Peyer's patch (tissue), 4 donors: ENCODE data around the gene THBS1. TPM values are rescaled to one million over a fixed set of nuclear protein-coding genes. Genes with fewer than 3 reads are reported as not detected.

Experiments
- DNase-seq, 3 donors: peaks; one replicate each; pipeline ENCODE4 v3.0.0-alpha.2; 2017 to 2019
- H3K27ac ChIP-seq, 4 donors: fragments of 200-600 bp; sonication (generic); one replicate each; pipeline ENCODE4 v1.5.1; 2016 to 2019
- H3K27me3 ChIP-seq, 2 donors: fragments of 200-600 bp; sonication (generic); one replicate each; pipeline ENCODE4 v1.5.1; 2019
- H3K36me3 ChIP-seq, 3 donors: fragments of 200-600 bp; sonication (generic); one replicate each; pipeline ENCODE4 v1.5.1; 2016 to 2019
- H3K4me1 ChIP-seq, 4 donors: fragments of 200-600 bp; sonication (generic); one replicate each; pipeline ENCODE4 v1.5.1; 2016 to 2019
- H3K4me3 ChIP-seq, 4 donors: fragments of 200-600 bp; sonication (generic); 1 replicate in 3 of 4; 2 replicates in 1 of 4; pipeline ENCODE4 v1.5.1; 2016 to 2019; ENCODE audit warnings: mild to moderate bottlenecking in 1 of 4
- H3K9me3 ChIP-seq, 4 donors: fragments of 200-600 bp; sonication (generic); one replicate each; pipeline ENCODE4 v1.5.1; 2016 to 2019; ENCODE audit warnings: mild to moderate bottlenecking in 1 of 4
- CTCF ChIP-seq, 6 experiments: fragments of 450-650 bp in 4 of 6; fragments of 200-600 bp in 2 of 6; sonication (generic) in 1 of 6; IDR thresholded peaks; one replicate each; pipeline ENCODE4 v1.5.1; 2017 to 2019; ENCODE audit warnings: antibody characterized with exemption in 6 of 6, mild to moderate bottlenecking in 3 of 6, moderate library complexity in 1 of 6
- POLR2A ChIP-seq, 2 donors: fragments of 450-650 bp; IDR thresholded peaks; one replicate each; pipeline ENCODE4 v1.5.1; 2017; ENCODE audit warnings: antibody characterized with exemption in 2 of 2, mild to moderate bottlenecking in 2 of 2, moderate library complexity in 2 of 2
- total RNA-seq, 4 donors: library from RNA; depleted of rRNA; stranded (reverse); fragments of >200 nt; gene quantifications; one replicate each; pipeline ENCODE4 v1.1.0, GENCODE V29; 2016

The THBS1 gene
- total RNA-seq, 4 donors from 2014 or later = 68.7 to 784 (median 139) TPM

DNA sequence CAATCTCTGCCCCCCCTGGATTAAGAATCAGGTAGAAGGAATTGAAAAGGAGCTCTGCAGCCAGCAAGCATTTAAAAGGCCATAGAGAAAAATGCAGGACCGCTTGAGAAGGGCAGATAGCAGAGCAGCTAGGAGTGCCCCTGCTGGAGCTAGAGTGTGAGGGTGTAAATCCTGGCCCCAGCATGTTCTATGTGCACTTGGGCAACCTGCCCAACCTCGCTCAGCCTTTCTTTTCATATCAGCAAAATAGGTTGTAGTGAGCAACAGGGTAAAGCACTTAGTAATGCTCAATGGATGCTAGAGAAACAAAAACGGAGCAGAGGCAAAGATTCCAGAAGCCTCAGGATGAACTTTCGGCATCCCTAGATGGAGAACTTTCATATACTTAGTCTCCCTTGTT is 25.0 kb upstream of the THBS1 start:
- no peak for DNase-seq
- no peaks in the 10 kb centered on the region for H3K27me3 ChIP-seq
- H3K4me3 ChIP-seq = no peak overlapping the region
- H3K36me3 ChIP-seq = no peaks in the 10 kb centered on the region
- no peaks in the 10 kb centered on the region for H3K9me3 ChIP-seq
- H3K4me1 ChIP-seq = no peaks in the 10 kb centered on the region
- H3K27ac ChIP-seq = no peak overlapping the region
- TF ChIP-seq CTCF (IDR thresholded peaks at IDR 0.05) = no peak
- TF ChIP-seq POLR2A (IDR thresholded peaks at IDR 0.05) = no peak

DNA sequence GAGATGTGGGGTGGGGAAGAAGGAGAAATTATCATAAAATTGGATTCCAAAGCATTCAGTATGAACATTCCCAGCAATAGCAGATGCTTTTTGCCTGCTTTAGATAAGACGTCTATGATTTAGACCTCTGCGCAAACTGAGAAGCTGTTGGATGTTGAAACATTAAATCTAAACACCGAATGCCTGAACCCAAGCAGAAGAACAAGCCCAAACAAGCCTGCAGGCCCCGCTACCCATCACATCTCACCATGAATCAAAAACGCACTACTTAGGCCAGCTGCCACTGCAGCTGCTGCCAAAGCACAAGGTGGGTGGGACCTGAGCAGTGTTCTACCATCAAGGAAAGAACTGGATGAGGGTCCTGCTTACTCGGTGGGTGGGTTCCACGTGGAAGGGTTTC is 24.4 kb upstream of the THBS1 start:
- no peak for TF ChIP-seq POLR2A (IDR thresholded peaks at IDR 0.05)
- no peak for TF ChIP-seq CTCF (IDR thresholded peaks at IDR 0.05)
- Histone ChIP-seq H3K27me3 (no peaks in the 10 kb centered on the region), H3K4me3 (no peak overlapping the region), H3K9me3 (no peaks in the 10 kb centered on the region), H3K36me3 (no peaks in the 10 kb centered on the region), H3K27ac (no peak overlapping the region), H3K4me1 (no peaks in the 10 kb centered on the region)
- DNase-seq = no peak

GRCh38 chr15:39558421-39558820 is 22.5 kb upstream of the THBS1 start:
- Histone ChIP-seq H3K4me1 (no peaks in the 10 kb centered on the region), H3K27ac (no peak overlapping the region), H3K36me3 (no peaks in the 10 kb centered on the region), H3K27me3 (no peaks in the 10 kb centered on the region), H3K4me3 (no peak overlapping the region), H3K9me3 (no peaks in the 10 kb centered on the region)
- no peak for TF ChIP-seq CTCF (IDR thresholded peaks at IDR 0.05)
- no peak for TF ChIP-seq POLR2A (IDR thresholded peaks at IDR 0.05)
- no peak for DNase-seq

GRCh38 chr15:39564972-39565665 is 15.8 kb upstream of the THBS1 start:
- H3K27ac ChIP-seq = no peak overlapping the region
- no peak for DNase-seq
- no peaks in the 10 kb centered on the region for H3K36me3 ChIP-seq
- TF ChIP-seq CTCF (IDR thresholded peaks at IDR 0.05) (no peak), POLR2A (IDR thresholded peaks at IDR 0.05) (no peak)
- H3K4me3 ChIP-seq = no peak overlapping the region
- H3K9me3 ChIP-seq = no peaks in the 10 kb centered on the region
- no peaks in the 10 kb centered on the region for H3K27me3 ChIP-seq
- H3K4me1 ChIP-seq = no peaks in the 10 kb centered on the region

DNA sequence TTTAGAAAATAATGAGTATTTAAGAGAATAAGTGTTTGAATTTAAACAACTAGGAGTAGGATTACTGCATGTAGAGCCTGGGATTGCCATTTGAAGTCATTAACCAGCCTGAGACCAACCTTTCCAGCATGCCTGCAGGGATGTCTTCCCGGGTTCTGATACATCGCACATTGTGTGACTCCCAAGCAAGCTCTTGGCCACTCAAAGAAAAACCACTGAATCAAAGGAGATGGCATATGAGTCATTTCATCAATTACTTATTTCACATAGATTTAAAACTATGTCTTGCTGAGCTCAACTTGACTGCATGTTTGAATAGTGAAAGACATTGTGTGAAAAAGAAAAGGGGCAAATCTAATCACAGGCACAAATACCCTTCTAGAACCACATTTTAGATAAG is 15.0 kb upstream of the THBS1 start:
- Histone ChIP-seq H3K36me3 (no peaks in the 10 kb centered on the region), H3K27ac (no peak overlapping the region), H3K9me3 (no peaks in the 10 kb centered on the region), H3K4me3 (no peak overlapping the region), H3K4me1 (no peaks in the 10 kb centered on the region), H3K27me3 (no peaks in the 10 kb centered on the region)
- no peak for DNase-seq
- TF ChIP-seq CTCF (IDR thresholded peaks at IDR 0.05) (no peak), POLR2A (IDR thresholded peaks at IDR 0.05) (no peak)

- Histone ChIP-seq H3K4me1 (peaks cover 0 to 1% (median 0%) of the 10 kb centered on the region in 4 donors), H3K9me3 (no peaks in the 10 kb centered on the region), H3K27me3 (no peaks in the 10 kb centered on the region), H3K4me3 (no peak overlapping the region), H3K36me3 (no peaks in the 10 kb centered on the region), H3K27ac (no peak overlapping the region)
- no peak for DNase-seq
- TF ChIP-seq CTCF (IDR thresholded peaks at IDR 0.05) (no peak), POLR2A (IDR thresholded peaks at IDR 0.05) (no peak)
Measured at GRCh38 chr15:39573287-39573686, 7.6 kb upstream of the THBS1 start.
